Body of pancreas (tissue), 4 donors: ENCODE measurements around the gene TTI1.

Experiments
- POLR2A ChIP-seq, 3 donors: fragments of 450-650 bp; IDR thresholded peaks; one replicate each; pipeline ENCODE4 v1.6.1; 2016; ENCODE audit warnings: antibody characterized with exemption in 3 of 3, mild to moderate bottlenecking in 2 of 3
- TF ChIP-seq, protein P1 (sequence below), 7 experiments: fragments of 450-650 bp in 4 of 7; fragments of 200-600 bp in 3 of 7; sonication (generic) in 3 of 7; IDR thresholded peaks; one replicate each; pipeline ENCODE4 v1.5.1; 2016 to 2019; ENCODE audit warnings: antibody characterized with exemption in 7 of 7

DNA sequence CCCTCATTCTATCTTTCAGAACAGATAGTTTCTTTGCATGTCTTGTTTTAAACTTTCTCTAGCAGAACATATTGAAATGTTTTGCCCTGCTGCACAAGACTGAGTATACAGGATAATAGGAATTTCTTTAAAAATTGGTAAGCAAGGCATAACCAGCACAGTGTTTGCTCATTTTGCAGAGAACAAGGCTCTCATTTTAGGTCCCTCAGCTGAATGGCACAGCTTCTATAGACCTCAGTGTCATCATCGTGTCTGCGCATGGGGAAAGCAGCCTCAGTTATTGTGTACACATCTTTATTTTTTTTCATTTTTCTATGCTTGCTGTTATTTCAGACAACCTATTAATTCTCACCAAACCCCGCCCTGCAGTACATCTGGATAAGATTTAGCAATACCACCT, 35.7 kb downstream of the TTI1 start:
- TF ChIP-seq, protein P1, sequence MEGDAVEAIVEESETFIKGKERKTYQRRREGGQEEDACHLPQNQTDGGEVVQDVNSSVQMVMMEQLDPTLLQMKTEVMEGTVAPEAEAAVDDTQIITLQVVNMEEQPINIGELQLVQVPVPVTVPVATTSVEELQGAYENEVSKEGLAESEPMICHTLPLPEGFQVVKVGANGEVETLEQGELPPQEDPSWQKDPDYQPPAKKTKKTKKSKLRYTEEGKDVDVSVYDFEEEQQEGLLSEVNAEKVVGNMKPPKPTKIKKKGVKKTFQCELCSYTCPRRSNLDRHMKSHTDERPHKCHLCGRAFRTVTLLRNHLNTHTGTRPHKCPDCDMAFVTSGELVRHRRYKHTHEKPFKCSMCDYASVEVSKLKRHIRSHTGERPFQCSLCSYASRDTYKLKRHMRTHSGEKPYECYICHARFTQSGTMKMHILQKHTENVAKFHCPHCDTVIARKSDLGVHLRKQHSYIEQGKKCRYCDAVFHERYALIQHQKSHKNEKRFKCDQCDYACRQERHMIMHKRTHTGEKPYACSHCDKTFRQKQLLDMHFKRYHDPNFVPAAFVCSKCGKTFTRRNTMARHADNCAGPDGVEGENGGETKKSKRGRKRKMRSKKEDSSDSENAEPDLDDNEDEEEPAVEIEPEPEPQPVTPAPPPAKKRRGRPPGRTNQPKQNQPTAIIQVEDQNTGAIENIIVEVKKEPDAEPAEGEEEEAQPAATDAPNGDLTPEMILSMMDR (IDR thresholded peaks at IDR 0.05) = no peak
- no peak for TF ChIP-seq POLR2A (IDR thresholded peaks at IDR 0.05)
